ENCODE results near the gene RPS28.

DNA sequence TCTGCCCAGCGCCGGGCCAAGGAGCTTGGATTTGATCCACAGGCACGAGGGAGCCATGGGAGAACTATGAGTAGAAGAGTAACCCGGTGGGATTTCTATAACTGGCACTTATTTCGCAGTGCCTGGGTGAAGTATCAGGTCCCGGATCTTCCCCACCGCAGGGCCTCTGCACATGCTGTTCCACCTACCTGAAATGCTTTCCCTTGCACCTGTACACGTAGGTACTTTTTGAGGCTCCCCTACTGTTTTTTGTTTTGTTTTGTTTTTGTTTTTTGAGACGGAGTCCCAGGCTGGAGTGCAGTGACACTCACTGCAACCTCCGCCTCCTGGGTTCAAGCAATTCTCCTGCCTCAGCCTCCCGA is 22.2 kb downstream of the RPS28 start:
- TF ChIP-seq, protein P1, sequence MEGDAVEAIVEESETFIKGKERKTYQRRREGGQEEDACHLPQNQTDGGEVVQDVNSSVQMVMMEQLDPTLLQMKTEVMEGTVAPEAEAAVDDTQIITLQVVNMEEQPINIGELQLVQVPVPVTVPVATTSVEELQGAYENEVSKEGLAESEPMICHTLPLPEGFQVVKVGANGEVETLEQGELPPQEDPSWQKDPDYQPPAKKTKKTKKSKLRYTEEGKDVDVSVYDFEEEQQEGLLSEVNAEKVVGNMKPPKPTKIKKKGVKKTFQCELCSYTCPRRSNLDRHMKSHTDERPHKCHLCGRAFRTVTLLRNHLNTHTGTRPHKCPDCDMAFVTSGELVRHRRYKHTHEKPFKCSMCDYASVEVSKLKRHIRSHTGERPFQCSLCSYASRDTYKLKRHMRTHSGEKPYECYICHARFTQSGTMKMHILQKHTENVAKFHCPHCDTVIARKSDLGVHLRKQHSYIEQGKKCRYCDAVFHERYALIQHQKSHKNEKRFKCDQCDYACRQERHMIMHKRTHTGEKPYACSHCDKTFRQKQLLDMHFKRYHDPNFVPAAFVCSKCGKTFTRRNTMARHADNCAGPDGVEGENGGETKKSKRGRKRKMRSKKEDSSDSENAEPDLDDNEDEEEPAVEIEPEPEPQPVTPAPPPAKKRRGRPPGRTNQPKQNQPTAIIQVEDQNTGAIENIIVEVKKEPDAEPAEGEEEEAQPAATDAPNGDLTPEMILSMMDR (conservative IDR thresholded peaks at IDR 0.05; ENCODE audit: low read length), result no peak
- TF ChIP-seq EZH2phosphoT487 (IDR thresholded peaks at IDR 0.05; ENCODE audit: borderline replicate concordance, low read depth, low read length), result no peak
